ENCODE data around the gene CCDC106.

DNA sequence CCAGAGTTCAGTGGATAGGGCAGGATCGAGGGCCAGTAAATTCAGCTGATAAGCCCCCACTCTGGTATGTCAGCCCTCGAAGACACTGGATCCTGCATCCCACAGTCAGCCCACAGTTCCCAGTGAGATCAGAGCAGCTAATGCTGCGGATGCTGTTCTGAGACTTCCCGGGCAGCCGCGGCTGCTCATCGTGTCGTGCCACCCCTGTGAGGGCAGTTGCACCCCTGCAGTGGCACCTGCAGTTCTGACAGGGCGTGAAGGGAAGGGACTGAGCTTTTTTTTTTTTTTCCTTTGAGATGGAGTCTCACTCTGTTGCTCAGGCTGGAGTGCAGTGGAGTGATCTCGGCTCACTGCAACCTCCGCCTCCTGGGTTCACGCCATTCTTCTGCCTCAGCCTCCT, 19.5 kb downstream of the CCDC106 start:
- TF ChIP-seq, protein P1, sequence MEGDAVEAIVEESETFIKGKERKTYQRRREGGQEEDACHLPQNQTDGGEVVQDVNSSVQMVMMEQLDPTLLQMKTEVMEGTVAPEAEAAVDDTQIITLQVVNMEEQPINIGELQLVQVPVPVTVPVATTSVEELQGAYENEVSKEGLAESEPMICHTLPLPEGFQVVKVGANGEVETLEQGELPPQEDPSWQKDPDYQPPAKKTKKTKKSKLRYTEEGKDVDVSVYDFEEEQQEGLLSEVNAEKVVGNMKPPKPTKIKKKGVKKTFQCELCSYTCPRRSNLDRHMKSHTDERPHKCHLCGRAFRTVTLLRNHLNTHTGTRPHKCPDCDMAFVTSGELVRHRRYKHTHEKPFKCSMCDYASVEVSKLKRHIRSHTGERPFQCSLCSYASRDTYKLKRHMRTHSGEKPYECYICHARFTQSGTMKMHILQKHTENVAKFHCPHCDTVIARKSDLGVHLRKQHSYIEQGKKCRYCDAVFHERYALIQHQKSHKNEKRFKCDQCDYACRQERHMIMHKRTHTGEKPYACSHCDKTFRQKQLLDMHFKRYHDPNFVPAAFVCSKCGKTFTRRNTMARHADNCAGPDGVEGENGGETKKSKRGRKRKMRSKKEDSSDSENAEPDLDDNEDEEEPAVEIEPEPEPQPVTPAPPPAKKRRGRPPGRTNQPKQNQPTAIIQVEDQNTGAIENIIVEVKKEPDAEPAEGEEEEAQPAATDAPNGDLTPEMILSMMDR (conservative IDR thresholded peaks at IDR 0.05 in 1 of 2, IDR thresholded peaks at IDR 0.05 in 1 of 2; ENCODE audit: extremely low read depth in 1 of 2, insufficient read depth in 1 of 2, low read depth in 1 of 2, low read length in 2 of 2), result no peak
- no peak for TF ChIP-seq EZH2 (IDR thresholded peaks at IDR 0.05; ENCODE audit: borderline replicate concordance, low read length)

Data from mammary epithelial cell (primary cell).